Thoracic aorta (tissue), 2 donors: ENCODE data around the gene GCDH. TPM values are rescaled to one million over a fixed set of nuclear protein-coding genes. Genes with fewer than 3 reads are reported as not detected.
A peak's percentile ranks its signal among the peaks of the same experiment; 100 is the strongest.

Experiments
- ATAC-seq: fragments of 150-250 bp; one replicate; pipeline ENCODE4 v1.8.0; 2017; ENCODE audit warnings: low read depth; ENCODE audit not compliant: insufficient number of reproducible peaks, low FRiP score
- DNase-seq: peaks from one replicate; pipeline ENCODE4 v3.0.0-alpha.2; 2020; ENCODE audit warnings: low spot score
- H3K27ac ChIP-seq, 2 donors: fragments of 200-600 bp; sonication (generic); 1 replicate in 1 of 2; 2 replicates in 1 of 2; pipeline ENCODE4 v1.5.1; 2016; ENCODE audit warnings: mild to moderate bottlenecking in 2 of 2, moderate library complexity in 2 of 2
- H3K27me3 ChIP-seq: fragments of 200-600 bp; sonication (generic); replicated peaks from 2 replicates; pipeline ENCODE4 v1.6.0; 2016; ENCODE audit warnings: mild to moderate bottlenecking; ENCODE audit not compliant: insufficient read depth
- H3K36me3 ChIP-seq: fragments of 200-600 bp; sonication (generic); one replicate; pipeline ENCODE4 v1.5.1; 2016
- H3K4me1 ChIP-seq, 2 donors: fragments of 200-600 bp; sonication (generic); 1 replicate in 1 of 2; 2 replicates in 1 of 2; pipeline versions ENCODE4 v1.5.1 to v1.6.0; 2016; ENCODE audit warnings: low read depth in 2 of 2, mild to moderate bottlenecking in 1 of 2; ENCODE audit not compliant: control insufficient read depth in 1 of 2
- H3K4me3 ChIP-seq: fragments of 200-600 bp; sonication (generic); 2 replicates; pipeline ENCODE4 v1.5.1; 2016; ENCODE audit warnings: mild to moderate bottlenecking
- H3K9me3 ChIP-seq: fragments of 200-600 bp; sonication (generic); 2 replicates; pipeline ENCODE4 v1.5.1; 2016
- total RNA-seq, 2 donors: library from RNA; depleted of rRNA; stranded (reverse); fragments of >200 nt; gene quantifications; one replicate each; pipeline versions ENCODE4 v1.1.0 to v1.2.3, GENCODE V29; 2016
- TF ChIP-seq, protein P1 (sequence below): fragments of 200-600 bp; sonication (generic); IDR thresholded peaks from one replicate; pipeline ENCODE4 v1.5.1; 2019; ENCODE audit warnings: antibody characterized with exemption

Gene GCDH
- total RNA-seq, 2 donors from 2014 or later, result 30.2 to 60.7 TPM

GRCh38 chr19:12945479-12946091 lies 54.6 kb downstream of the GCDH start, which contains the start of gene RAD23A:
RAD23A (plus strand) TSS chr19:12945862; CDS start chr19:12945949, 87 bp downstream.
- peaks cover 60% of the 10 kb centered on the region for H3K36me3 ChIP-seq
- H3K27me3 ChIP-seq, result no peaks in the 10 kb centered on the region
- peak within 1 kb of the TSS; percentile 77 to 86 for H3K27ac ChIP-seq
- H3K4me1 ChIP-seq, result peaks cover 17 to 22% of the 10 kb centered on the region in 2 donors
- peak within 1 kb of the TSS; percentile 84 for H3K4me3 ChIP-seq
- no peaks in the 10 kb centered on the region for H3K9me3 ChIP-seq
- TF ChIP-seq, protein P1, sequence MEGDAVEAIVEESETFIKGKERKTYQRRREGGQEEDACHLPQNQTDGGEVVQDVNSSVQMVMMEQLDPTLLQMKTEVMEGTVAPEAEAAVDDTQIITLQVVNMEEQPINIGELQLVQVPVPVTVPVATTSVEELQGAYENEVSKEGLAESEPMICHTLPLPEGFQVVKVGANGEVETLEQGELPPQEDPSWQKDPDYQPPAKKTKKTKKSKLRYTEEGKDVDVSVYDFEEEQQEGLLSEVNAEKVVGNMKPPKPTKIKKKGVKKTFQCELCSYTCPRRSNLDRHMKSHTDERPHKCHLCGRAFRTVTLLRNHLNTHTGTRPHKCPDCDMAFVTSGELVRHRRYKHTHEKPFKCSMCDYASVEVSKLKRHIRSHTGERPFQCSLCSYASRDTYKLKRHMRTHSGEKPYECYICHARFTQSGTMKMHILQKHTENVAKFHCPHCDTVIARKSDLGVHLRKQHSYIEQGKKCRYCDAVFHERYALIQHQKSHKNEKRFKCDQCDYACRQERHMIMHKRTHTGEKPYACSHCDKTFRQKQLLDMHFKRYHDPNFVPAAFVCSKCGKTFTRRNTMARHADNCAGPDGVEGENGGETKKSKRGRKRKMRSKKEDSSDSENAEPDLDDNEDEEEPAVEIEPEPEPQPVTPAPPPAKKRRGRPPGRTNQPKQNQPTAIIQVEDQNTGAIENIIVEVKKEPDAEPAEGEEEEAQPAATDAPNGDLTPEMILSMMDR, result no peak
- ATAC-seq, result peak; percentile 77
- DNase-seq, result peak; percentile 90

GRCh38 chr19:12946092-12946721 lies 55.2 kb downstream of the GCDH start:
- H3K27ac ChIP-seq, result peak overlapping the region; percentile 77 to 86
- DNase-seq (no peak), ATAC-seq (no peak)
- TF ChIP-seq, protein P1, result no peak
- peaks cover 12 to 16% of the 10 kb centered on the region in 2 donors for H3K4me1 ChIP-seq
- no peaks in the 10 kb centered on the region for H3K9me3 ChIP-seq
- peaks cover 60% of the 10 kb centered on the region for H3K36me3 ChIP-seq
- H3K27me3 ChIP-seq, result no peaks in the 10 kb centered on the region
- peak overlapping the region; percentile 84 for H3K4me3 ChIP-seq

DNA sequence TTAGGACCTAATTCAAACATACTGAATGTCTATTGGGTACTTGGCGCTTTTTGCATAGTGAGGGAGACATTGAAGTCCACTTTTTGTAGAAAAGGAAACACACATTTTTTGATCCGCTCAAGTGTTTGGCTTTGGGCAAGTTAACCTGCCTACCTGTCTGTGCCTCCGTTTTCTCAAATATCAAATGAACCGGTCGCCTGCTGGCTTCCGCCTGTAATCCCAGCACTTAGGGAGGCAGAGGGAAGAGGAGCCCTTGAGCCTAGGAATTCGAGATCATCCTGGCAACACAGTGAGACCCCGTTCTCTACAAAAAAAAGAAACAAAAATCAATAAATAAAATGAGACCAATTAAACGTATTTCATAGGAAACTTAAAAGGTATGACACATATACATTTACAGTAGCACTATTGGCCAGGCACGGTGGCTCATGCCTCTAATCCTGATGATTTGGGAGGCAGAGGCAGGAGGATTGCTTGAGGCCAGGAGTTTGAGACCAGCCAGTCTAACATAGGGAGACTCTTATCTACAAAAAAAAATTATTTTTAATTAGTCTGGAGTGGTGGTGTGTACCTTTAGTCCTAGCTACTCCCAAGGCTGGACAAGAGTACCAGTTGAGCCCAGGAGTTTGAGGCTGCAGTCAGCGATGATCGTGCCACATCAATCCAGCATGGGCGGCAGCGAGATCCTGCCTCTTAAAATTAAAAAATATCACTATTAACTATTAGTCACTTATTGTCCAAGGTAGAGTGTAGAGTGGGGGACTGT lies 56.0 kb downstream of the GCDH start:
- no peaks in the 10 kb centered on the region for H3K9me3 ChIP-seq
- TF ChIP-seq, protein P1, result no peak
- H3K27me3 ChIP-seq, result no peaks in the 10 kb centered on the region
- DNase-seq, result no peak
- H3K36me3 ChIP-seq, result peaks cover 59% of the 10 kb centered on the region
- peak overlapping the region; percentile 77 to 86 for H3K27ac ChIP-seq
- no peak for ATAC-seq
- H3K4me3 ChIP-seq, result peak overlapping the region; percentile 84
- peaks cover 12 to 21% of the 10 kb centered on the region in 2 donors for H3K4me1 ChIP-seq

GRCh38 chr19:12947702-12948611 lies 57.0 kb downstream of the GCDH start:
- peaks cover 19 to 30% of the 10 kb centered on the region in 2 donors for H3K4me1 ChIP-seq
- ATAC-seq, result no peak
- H3K4me3 ChIP-seq, result no peak overlapping the region
- DNase-seq, result no peak
- peaks cover 63% of the 10 kb centered on the region for H3K36me3 ChIP-seq
- H3K27me3 ChIP-seq, result no peaks in the 10 kb centered on the region
- no peaks in the 10 kb centered on the region for H3K9me3 ChIP-seq
- TF ChIP-seq, protein P1, result no peak
- H3K27ac ChIP-seq, result peak overlapping the region in 1 of 2 donors; percentile 25
